GM19372 (cell line): ENCODE data around the gene STRA6.

Source experiments
- ATAC-seq: cut with Tn5 transposase; IDR thresholded peaks from one replicate; pipeline ENCODE4 v1.9.1; 2021; ENCODE audit warnings: mild to moderate bottlenecking, low read depth, moderate library complexity; ENCODE audit not compliant: unreplicated experiment

STRA6 gene

DNA sequence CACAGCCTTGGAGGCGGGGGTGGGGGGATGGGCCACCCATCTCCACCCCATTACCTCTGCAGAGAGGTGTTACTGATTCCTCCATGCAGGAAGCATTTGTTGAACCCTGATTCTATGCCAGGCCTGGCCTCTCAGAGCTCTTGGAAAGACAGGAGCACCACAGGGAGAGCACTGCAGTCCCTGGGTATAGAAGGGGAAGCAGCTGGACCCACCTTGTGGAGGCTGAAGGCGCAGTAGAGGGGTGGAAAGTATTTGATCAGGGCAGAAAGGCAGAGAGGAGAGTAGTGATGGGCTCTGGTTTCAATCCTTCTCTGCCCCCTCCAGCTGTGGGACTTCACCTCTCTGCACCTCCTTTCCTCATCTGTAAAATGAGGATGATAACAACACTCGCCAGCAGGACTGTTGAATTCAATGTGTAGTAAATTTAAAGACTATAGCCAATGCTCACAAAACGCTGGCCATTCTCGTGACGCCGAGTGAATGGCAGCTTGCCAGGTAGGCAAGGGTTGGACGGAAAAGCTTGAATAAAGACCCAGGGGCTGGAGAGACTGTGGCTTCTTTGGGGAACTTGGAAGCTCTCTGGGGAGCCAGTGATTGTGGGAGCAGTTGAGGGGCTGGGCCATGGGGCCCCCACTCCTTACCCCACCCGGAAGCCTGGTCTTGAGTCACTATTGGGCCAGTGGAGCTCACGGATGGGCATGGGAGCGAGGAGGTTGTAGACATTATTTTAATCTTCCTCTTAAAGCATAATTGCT lies 25.6 kb upstream of the STRA6 start:
- no peak for ATAC-seq

DNA sequence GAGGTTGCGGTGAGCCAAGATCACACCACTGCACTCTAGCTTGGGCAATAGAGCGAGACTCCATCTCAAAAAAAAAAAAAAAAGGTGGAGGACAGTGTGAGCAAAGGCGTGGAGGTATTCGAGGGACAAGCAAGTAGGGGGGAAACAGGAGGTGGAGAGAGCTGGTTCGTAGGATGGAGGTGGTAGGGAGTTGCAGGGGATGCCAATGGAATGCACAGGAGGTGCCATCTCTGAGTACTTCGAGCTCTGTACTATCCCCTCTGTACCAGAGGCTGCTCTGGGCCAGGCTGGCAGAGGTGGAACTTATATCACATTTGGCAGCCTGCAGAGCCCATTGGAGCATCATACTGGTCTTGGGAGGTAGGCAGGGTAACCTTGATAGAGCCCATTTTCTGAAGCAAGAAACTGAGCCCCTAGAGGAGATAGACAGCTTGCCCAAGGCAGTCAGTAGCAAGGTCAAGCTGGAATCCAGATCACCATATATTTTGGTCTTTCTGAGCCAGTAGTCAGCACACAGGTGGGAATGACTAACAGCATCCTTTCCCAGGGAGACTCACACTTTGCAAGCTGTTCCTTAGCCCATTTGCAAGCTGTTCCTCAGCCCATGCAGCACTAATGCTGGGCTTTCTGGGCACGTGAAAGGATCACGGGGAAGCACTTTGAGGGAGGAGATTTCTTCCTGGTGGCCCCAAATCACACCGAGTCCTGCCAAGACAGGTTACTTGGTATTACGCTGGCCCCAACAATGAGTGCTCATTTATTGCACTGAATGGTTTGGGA lies 24.4 kb upstream of the STRA6 start:
- ATAC-seq: no peak

DNA sequence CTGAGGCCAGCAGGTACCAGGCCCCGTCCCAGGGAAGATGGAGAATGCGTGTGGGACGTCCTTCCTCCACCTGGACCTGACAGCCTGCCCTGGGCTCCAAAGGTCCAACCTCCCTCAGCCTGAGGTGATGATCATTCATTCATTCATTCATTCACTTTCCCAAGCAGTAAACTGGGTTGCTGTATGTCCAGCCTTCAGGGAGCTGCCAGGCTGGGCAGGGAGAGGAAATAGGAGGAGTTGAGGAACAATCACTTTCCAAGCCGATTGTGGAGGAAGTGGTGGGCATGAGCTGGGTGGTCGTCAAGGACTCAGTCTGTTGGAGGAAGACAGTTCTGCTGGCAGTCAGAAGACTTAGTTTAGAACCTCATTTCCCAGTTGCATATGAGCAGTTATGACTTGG lies 23.3 kb upstream of the STRA6 start:
- ATAC-seq: no peak

DNA sequence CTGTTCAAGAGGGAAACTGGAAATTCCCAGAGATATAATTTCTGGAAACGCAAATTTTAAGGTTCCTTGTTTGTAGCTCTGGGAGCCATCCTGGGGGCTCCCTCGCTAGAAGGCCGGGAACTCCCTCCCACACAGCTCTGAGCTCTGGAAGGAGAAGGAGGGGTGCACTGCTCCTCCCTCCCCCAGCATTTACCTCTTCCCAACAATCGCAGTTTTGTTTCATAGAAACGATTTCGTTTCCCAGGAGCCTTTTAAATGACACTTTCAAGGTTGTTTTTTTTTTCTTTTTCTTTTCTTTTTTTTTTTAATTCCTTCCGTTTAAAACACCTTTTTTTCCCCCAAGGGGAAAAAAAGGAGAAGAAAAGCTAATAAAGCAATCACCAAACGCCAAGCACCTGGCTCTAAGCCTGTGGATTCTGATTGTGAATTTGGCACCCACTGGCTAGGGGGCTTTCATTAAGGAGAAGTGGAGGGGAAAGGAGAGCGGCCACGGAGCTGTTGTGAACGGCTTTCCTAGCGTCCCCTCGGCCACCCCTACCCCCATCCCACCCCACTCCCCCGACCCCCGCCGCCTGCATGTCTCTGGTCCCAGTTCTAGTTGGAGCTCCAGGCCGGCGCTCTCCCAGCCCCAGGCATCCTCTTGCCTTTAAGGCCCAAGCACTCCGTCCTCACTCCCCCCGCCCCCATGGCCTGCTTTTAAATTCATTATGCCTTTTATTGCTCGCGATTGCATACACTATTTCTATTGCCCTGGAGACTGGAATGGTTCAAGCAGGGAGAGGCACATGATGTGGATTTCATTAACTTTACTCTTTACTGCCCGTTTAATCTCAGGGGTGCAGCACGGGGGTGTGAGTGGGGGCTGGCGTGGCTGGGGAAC lies 19.9 kb upstream of the STRA6 start:
- ATAC-seq: no peak

DNA sequence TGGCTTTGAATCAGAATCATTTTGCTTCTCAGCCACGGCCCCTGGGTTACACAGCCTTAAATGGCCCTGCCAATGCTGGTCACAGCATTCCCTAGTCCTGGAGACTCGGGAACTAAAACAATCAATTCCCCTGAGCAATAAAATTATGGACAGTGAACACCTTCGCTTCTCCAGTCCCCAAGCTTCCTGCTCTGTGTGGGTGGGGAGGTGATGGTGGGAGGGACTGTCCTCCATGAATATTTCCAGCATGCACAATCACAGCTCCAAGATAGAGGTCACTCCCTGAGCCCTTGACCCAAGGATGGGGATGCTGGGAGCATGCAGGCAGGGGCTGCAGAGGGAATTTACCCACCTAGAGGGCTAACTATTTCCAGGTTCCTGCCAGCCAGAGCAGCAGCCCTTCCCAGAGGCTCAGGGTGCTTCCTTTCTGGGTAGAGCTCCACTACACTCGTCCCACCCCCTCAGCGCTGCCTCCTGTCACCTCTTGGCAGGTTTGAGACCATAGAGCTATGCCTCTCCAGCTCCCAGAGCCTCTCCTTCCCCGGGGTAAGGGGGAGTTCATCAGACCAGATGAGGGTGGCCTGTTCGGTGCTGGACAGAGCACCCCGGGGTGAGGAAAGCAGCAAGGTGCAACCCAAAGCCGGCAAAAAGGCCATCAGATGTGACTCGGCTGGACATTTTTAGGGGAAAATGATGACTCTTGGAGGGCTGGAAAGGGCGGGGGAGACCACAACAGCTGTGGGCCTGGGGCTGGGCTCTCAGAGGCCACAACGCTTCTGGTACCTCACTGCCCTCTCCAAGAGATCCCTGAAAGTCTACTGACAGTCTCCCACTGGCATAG lies 19.0 kb upstream of the STRA6 start:
- ATAC-seq: no peak

DNA sequence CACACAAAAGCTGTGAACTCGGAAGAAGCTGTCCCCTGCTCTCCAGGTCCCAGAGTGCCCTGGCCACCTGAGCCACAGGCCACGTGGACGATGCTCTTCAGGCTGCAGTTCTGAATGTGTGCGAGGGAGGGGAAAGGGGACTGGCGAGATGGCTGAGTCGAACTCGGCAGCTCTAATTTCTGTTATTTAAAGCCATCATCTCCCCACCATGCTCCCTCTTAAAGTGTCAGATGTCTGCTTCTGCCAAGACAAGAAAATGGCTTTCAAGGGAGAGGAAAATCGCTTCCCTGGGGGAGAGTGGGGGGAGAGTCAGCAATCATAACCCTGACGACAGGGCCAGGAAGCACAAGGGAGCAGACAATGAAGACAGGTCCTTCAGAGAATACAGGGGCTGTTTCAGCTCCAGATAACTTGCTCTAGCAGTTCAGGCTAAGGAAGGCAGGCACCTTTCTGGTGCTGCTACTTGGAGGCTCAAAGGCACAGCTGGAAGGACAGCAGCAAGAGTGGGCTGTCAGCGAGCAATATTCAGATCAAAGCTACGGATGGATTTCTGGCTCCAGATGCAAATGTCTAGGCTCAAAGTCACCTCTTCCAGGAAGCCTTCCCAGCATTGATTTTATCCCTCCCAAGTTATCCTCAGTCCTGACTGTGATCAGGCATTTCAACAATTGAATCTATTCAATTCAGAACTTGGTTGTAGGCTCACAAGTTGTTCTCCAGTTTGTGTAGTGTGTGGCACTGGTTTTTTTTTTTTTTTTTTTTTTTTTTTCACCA lies 18.1 kb upstream of the STRA6 start:
- ATAC-seq: no peak

DNA sequence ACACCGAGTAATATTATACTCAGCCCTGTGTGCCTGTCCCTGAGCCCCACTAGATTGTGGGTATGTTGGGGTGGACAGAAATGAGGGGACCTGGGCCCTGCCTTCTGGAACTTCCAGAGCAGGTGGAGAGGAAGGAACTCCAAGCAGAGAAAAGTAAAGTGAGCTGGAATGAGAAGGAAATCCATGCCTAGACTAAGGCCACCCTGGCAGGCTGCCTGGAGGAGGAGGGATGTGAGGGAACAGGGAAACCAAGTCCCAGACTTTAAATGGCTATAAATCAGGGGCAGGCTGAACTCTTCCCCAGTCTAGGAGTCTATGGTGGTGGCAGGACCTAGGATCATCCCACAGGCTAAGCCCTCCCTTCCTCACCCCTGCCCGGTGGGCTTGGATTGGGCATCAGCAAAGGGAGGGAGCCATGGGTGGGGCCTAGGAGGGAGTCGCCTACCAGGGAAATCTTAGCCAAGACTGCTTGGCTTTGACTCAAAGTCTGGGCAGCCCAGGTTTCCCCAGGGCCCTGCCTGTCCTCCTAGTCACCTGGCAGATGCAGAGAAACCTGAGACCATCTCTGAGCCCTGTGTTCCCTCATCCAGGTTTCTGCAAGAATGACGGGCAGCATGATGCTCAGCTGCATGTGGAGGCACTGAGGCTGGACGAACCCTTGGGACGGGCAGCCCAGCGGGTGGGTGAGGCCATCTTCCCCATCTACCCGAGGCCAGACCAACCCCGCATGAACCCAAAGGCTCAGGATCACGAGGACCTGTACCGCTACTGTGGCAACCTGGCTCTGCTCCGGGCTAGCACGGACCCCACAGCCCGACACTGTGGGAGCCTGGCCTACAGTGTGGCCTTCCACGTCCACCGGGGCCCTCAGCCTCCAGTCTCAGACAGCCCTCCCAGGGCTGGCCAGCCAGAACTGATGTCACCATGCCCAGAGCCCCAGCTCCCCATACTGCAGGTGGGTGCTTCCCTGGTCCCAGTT lies 15.6 kb upstream of the STRA6 start:
- no peak for ATAC-seq

DNA sequence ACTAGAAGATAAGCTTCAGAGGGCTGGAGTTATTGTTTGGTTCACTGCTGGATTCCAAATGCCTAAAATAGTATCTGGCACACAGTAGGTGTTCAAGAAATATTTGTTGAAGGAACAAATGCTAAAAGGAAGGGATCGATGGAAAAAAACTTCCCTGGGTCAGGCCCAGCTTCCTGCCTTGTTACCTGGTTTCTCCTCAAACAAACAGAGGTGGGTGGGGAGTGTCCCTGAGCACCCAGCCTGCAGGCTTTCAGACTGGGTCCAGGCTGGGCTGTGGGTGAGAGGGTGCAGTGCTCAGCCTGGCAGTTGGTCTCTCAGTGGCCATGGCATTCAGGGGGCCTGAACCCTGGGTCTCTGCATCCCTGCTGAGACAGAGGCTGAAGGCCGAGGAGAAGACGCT lies 14.4 kb upstream of the STRA6 start:
- no peak for ATAC-seq

DNA sequence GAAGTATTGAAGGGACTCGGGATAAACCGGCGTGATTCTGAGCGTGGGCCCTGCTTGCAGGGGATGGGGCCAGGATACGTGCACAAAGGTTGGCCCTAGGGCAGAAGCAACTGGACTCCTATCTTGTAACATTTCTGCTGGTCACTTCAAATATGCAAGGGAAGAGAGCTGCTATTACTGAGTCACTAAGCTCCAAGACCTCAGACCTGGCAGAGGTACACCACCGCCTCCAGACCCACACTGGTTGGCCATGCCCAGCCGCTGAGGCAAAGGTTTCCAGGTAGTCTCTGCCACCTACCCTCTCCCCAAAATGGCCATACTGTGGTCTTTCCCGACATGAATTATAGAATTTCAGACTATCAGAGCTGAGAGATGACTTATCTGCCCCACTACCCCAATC lies 13.4 kb upstream of the STRA6 start:
- ATAC-seq: no peak

DNA sequence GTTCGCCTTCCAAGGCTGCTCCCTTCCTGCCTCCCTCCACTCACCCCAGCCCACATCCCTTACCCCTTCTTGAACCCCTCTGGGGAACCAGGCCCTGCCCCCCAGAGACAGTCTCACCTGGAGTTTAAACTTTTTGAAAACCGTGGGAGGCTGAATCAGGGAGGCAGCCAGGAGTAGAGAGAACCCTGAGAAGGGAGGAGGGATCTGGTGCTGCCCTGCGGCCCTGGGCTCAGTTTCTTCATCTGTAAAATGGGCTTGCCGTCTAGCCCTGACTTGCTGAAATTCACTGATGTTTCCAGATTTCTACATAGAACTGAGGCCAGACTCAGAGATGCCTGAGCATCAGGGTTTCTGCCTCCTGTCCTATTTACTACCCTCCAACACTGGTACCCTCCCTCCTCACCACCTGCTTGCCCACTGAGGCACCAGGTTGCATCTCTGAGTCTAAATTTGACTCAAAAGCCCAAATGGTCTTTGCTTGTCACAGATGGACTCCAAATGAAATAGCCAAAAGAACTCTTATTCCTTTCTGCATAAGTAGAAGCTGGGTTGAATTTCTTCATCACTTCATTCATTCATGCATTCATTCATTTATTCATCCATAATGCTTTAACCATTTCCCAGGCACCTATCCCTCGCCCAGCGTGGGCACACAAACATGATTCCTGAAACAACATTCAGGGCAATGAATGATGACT lies 11.9 kb upstream of the STRA6 start:
- no peak for ATAC-seq

DNA sequence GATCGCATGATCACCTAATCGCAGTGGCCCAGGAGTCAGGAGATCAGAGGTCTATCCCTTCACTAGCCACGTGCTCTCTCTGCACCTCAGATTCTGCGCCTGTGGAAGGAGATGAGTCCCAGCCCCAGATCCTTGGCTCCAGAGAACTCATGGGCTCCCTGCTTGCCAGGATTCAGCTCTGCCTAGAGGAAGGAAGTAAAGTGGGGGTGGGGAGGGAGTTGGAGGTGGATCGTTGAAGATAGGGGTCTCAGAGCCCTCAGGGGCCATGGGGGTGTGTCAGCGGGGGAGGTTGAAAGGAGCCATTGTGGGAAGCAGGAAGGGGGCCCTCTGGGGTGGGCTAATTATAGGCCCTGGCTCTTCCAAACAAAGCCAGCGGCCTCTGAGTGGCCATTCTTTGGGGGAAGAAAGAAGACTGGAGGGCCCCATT lies 11.3 kb upstream of the STRA6 start:
- ATAC-seq: no peak

DNA sequence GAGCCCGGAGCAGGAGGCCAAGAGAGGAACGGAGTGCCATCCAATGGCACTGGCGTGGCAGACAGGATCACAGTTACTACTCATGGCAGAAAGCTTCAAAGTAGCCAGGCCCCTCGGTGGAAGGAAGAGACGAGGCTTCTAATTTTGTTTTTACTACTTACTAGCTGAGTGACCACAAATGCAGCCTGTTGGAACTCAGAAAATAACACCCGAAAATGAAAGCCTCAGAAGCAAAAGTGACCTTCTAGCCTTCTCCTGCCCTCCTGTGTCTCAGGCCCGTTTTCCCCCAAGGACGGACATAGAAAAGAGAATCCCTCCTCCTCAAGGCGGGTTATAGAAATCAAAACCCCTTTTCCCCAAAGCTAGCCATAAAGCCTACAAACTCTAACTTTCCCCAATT lies 9.9 kb upstream of the STRA6 start:
- no peak for ATAC-seq

DNA sequence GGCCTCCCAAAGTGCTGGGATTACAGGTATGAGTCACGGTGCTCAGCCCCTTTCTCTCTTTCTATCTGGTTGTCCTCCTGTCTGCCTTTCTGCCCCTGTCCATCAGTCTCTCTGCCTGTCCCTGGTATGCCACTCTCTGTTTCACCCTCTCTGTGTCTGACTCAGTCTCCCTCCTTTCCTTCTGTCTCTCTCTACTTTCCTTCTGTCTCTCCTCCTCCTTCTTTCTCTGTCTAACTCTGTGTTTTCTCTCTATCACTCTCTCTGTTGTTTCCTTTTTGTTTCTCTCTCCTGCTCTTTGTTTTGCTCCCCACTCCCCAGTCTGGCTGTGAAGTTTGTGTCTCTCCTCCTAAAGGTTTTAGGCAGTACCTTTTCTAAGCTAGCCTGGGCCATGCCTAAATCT lies 9.1 kb upstream of the STRA6 start:
- ATAC-seq: no peak

DNA sequence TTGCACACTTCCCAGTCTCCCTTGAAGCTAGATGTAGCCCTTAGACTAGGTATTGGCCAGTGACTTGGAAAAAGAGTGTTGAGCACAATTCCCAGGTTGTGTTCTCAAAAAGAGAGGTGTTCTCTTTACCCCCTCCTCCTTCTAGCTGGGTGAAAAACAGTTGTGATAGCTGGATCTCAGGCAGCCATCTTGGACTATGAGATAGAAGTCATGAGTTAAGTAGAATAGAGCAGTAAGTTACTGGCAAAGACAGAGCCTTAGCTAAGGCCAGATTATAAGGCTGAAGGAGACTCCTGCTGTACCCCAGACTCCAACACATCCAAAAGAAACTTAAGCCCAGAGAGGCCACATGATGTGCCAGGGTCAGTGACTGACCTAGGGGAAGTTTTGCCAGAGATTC lies 8.1 kb upstream of the STRA6 start:
- no peak for ATAC-seq

DNA sequence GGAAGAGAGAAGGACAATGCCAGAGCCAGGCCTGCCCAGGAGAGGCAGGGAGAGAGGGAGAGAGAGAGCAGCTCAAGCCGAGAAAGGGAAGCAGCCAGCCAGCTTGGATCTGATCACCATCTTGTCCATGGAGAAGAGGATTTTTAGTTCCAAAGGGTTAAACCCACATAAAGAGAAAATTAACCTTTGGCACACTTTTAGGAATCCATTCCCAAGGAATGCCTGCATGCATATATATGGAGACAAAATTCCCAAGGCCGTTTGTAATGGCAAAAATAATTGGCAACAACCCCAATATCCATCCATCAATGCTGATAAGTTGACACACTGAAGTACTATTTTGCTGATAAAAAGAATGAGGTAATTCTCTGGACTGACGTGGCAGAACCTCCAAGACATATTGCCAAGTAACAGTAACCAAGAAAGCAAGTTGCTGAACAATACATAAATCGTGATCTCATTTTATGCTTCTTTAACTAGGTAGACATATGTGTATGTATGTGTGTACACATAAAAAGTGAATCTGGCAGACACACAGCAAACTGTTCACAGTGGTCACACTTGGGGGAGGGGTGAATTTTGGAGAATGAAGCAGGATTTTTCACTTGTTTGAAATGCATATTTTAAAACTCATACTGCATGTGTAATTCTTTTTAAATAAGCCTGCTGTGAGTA lies 7.5 kb upstream of the STRA6 start:
- ATAC-seq: no peak

DNA sequence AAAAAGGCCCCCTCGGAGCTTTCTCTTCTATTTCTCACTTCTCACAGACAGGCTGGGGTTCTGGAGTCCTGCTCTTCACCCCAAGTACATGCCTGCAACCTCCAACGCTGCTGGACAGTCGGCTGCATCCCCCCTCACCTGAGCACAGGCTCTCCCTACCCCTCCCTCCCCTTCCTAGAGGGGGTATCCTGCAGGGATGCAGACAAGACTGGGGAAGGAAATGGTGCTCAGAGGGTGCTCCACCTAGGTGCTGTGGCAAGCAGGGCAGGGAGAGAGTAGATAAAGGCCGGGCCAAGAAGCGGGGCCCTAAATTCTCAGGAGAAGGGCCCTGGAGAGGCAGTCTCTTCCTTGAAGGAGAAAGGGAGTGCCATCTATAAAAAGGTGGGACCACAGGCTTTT lies 7.0 kb upstream of the STRA6 start:
- ATAC-seq: no peak

DNA sequence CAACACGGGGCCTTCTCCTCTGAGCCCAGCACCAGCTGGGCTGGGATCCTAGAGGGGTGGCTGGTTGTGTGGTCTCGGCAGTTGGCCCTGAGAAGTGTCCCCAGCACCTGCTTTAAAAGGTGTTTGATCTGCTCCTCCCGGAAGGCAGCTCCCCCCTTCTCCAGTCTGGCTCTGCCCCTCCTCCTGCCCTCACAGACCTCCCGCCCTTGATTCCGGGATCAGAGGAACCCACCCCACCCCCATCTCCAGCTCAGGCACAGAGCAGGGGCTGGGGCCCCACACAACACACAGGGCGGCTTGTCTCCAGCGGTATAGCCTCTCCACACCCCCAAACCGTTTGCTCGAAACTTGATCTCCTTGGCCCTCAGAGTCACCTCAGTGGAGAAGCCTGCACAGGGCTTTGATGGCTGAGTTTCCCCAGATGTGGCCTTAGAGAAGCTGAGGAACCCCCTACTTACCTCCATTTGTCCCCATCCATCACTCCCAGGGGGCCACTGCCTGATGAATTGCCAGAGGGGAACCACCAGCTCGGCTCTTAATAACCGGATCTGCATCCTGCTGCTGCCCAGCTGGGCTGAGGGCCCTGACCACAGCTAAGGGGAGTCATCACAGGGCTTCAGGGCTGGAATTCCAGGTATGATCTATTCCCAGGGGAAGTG lies 6.4 kb upstream of the STRA6 start:
- ATAC-seq: no peak
